Transverse colon (tissue), 4 donors: ENCODE measurements around the gene ARHGAP24.

Experiments used
- CTCF ChIP-seq, 5 experiments: fragments of 200-600 bp in 3 of 5; fragments of 450-650 bp in 2 of 5; sonication (generic) in 3 of 5; IDR thresholded peaks; 1 replicate in 2 of 5; 2 replicates in 3 of 5; pipeline ENCODE4 v1.5.1; 2016 to 2017; ENCODE audit warnings: antibody characterized with exemption in 5 of 5, inconsistent platforms in 3 of 5, mild to moderate bottlenecking in 2 of 5, moderate library complexity in 1 of 5
- POLR2A ChIP-seq: fragments of 450-650 bp; IDR thresholded peaks from one replicate; pipeline ENCODE4 v1.6.1; 2016; ENCODE audit warnings: antibody characterized with exemption, mild to moderate bottlenecking, moderate library complexity
- POLR2AphosphoS5 ChIP-seq, 3 donors: sonication (generic); formaldehyde crosslinking; IDR thresholded peaks; one replicate each; pipeline ENCODE4 v1.6.1; 2016; ENCODE audit warnings: antibody characterized with exemption in 3 of 3

DNA sequence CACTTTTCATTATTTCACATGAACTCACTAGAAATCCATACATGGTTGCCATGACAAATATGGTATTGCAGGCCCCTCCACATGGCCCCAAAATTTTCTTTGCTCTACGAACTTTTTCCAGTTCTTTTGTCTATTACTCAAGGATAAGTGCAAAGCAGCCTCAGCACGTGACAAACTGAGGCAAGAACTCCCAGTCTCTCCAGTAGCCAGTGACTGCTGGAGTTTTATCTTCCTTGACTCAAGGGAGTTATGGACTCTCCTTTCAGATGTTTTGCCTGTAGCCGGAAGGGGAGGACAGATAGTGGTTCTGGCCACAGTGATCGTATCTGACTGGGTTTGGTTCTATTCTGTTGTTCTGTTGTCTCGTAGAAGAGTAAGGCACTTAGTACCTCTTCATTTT, 105.5 kb downstream of the ARHGAP24 start:
- no peak for TF ChIP-seq POLR2A
- TF ChIP-seq POLR2AphosphoS5 (IDR thresholded peaks at IDR 0.05): no peak
- TF ChIP-seq CTCF (IDR thresholded peaks at IDR 0.05): no peak
